ACHN (cell line): ENCODE data around the gene SMAD3.

Experiments
- DNase-seq: peaks from one replicate; pipeline ENCODE4 v3.0.0-alpha.2; 2015
- in situ Hi-C: cut with HindIII; loops from 2 replicates; pipeline ENCODE4 v1.10.0; 2017; ENCODE audit warnings: low sequenced_read_pairs, low pct_ligation_motif_present, low pct_unique_long_range_greater_than_20kb

SMAD3 gene

GRCh38 chr15:67033012-67033411 lies 32.4 kb upstream of the SMAD3 start:
- no peak for DNase-seq
- in situ Hi-C loops = no loop called here

DNA sequence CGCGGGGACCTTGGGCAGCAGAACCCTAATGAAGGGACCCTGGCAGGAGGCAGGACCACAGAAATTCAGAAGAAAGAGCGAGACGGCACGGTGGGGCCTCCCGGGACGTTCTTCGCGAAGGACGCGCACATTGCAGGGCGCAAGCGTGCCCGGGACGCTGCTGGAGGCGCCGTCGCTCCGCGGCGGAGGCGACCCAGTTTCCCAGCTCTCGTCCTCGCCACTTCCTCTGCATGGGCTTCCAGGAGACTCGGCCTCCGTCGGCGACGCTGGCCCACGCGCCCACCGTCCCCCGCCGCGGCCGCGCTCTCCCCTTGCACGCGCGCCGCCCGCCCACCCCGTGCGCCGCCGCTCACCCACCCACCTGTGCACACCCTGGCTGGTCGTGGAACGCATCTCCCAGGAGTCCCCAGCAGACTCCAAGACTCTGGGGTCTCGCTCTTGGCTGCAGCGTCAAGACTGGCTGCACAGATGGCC lies 31.8 kb upstream of the SMAD3 start:
- in situ Hi-C loops = no loop called here
- DNase-seq = no peak

GRCh38 chr15:67035886-67036285 lies 29.5 kb upstream of the SMAD3 start:
- no peak for DNase-seq
- in situ Hi-C loops = no loop called here

DNA sequence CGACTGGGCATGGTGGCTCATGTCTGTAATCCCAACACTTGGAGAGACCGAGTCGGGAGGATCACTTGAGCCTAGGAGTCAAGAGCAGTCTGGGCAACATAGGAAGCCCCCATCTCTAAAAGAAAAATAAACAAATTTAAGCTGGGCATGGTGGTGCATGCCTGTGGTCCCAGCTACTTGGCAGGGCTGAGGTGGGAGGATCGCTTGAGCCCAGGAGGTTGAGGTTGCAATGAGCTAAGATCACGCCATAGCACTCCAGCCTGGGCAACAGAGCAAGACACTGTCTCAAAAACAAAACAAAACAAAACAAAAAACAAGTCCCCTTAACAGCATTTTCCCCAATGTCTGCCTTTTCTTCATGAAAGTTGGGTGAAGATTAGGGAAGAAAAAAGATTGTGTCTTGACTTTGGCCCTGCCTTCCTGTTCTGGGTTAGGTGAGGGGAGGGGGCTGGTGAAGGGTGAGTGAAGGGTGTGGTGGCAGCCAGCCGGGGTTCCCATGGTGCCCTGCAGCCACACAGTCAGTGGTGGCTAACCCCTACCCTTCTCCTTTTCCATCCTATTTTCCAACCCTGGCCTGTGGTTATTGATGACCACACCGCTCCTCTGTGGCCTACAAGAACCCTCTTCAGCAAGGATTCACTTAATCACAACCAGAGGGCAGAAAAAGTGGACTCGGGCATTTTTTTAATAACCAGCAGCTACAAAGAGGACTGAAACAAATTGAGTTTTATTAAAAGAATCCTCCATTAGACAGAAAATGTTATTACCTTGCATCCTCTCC lies 28.4 kb upstream of the SMAD3 start:
- in situ Hi-C loops = no loop called here

DNA sequence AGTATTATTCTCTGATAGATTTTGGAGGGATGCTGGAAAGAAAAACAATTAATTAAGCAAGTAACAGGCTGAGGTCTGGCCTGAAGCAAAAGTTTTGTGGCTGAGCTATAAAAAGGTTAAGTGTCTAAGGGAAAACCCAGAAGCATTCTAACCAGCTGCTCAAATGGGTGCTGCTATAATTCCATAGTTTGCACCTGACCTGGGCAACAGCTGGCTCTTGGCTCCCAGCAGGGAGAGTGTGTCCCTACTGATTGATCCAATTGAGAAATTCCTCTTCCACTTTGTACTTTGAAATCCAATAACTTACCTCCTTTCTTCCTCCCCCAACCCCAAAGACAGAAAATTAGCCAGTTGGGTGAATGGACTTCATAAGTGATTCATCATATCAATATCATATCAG lies 27.7 kb upstream of the SMAD3 start:
- in situ Hi-C loops = no loop called here
- no peak for DNase-seq

More for the DNA sequence above, 28.4 kb upstream of the SMAD3 start:
- DNase-seq = no peak

DNA sequence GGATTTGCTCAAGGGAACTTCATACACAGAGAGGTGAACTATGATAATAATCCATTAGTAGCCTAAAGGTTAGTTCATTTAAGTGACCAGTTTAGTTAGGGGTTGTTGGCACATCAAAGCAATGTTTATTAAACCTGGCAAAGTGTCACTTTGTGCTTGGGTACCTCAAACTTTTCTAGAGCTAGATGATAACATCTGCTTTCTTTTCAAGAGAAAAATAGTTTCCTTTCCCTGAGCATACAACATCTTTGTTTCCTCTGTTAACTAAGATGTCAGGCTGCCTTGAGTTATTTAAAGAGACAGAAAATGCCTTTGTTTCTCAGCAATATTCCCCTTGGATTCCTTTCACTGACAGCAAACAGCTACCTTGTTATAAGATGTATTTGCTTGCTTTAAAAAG lies 26.7 kb upstream of the SMAD3 start:
- in situ Hi-C loops = no loop called here
- no peak for DNase-seq

DNA sequence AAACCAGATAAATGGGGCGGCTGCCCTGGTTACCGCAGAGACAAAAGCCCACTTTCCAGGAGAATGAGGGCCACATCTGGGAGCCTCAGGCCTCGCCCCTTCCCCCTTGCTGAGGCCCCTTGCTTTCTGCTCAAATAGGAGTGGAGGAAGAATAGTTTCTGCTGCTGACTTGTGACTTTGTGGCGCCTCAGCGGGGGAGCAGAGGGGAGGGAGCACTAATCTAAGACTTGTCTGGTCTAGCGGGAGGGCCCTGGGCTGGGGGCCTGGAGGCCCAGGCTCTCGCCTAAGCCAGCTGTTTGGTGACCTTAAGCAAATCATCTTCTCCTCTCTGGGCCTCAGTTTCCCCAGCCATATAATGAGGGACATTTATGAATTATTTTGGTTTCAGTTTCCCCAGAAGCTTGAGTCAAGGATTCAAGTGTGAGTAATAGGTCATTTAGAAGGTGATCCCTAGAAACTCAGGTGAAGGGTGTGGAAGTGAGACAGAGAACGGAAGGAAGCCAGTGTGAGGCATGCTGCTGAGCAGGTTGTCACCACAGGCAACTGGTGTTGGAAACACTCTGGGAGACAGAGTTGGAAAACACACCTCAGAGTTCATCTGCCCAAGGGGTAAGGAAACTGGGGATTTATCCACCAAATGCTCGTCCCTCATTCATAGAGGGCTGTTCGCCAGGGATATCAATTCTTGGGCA lies 25.9 kb upstream of the SMAD3 start:
- in situ Hi-C loops = no loop called here
- DNase-seq = no peak

DNA sequence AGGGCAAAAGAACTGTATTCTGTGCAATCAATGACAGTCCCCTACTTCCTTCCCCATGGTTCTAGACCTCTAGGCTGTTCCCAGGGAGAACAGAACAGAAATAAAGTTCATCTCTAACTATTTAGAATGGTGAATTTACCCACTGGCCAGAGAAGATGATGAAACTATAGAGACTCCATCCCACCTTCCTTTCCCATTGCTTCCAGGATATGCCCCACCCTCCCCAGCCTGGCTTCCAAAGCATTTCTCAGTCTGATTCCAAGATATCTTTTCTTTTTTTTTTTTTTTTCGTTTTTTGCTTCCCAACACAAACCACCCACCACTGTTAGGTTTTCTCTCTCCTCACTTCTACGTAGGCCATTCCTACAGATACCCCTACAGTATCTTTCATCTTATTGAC lies 25.1 kb upstream of the SMAD3 start:
- in situ Hi-C loops = no loop called here
- DNase-seq = no peak

- DNase-seq = no peak
- in situ Hi-C loops = no loop called here
Measured at GRCh38 chr15:67042551-67043142, 22.8 kb upstream of the SMAD3 start.

GRCh38 chr15:67043939-67044771 lies 21.2 kb upstream of the SMAD3 start:
- in situ Hi-C loops = no loop called here
- peak; percentile 78 for DNase-seq

DNA sequence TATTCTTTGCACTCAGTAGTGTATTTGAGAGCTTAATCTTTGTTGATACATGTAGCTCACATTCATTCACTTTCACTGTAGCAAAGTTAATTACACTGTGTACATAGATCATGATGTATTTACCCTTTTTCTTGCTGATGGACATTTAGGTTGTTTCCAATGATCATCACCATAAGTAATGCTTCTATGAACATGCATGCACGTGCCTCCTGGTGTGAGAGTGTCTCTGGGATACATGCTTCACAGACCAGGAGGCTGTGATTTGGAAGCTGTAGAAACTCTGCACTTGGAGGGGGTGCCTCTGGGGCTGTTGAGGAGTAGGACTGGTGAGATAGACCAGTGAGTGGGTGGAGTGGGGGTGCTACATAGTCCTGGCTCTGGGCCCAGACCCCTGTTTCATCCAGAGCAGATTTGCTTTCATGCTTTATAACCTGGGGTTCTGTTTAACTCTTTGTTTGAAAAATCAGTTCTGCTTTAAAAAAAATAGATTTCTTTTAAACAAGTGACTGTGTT lies 18.2 kb upstream of the SMAD3 start:
- in situ Hi-C loops = no loop called here
- DNase-seq = no peak

DNA sequence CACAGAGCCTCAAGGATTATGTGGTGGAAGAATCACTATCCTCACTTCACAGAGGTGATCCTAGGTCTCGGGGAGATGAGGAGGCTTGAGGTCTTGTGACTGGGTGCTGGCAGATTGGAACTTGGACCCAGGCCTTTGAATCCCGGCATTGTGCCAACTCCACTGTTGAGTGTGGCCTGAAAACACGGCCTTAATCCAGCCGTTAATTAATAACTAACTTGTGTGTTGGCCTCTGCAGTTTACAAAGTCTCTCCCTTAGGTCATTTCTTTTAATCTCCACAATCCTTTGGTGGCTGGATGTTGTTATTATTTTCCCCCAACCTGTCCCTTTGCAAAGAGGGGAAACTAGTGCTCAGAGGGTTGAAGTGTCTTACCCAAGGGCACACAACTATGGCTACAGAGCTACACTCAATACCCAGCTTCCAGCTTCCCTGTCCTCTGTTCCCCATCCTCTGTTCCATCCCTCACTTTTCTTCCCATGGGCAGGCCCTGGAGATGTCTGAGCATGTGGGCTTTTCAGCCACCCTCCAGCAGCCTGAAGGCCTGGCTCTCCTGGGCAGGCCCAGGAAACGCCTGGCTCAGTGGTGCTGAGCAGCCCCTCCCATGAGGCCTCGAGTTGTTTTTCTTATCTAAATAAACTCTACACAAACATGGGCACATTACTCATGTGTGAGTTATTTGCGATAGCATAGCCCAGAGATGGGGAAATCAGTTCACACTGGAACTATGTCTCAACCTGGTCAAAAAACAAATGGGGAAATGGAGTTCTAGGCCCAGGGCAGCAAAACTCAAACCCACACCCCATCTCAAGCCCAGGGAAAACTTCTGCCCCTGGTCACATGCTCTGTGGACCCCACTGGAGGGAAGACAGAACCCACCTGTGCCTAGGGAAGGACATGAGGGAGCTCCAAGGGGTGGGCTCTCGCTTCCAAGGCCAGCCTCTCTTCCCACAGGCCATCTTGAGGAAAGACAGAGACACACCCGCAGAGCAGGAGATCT lies 16.8 kb upstream of the SMAD3 start:
- in situ Hi-C loops = no loop called here
- DNase-seq = peak; percentile 75

GRCh38 chr15:67049351-67050044 lies 15.9 kb upstream of the SMAD3 start:
- peak; percentile 58 for DNase-seq
- in situ Hi-C loops = no loop called here

DNA sequence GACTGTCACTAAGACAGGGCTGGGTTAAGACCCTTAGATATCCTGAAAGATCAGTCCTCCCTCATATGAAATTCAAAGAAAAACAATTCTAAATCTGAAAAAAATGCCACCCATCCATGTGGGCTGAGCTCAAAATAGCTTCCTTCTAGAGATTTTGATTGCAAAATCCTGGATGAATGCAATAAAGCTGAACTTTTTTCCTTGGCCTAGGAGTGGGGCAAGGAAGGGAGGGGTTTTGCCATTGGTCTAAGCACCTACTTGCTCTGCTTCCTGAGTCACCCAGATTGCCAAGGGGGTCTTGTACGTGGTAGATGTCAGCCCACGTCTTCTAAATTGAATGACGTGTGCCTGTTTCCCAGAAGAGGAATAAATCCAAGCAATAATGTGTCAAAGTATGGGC lies 15.3 kb upstream of the SMAD3 start:
- DNase-seq = no peak
- in situ Hi-C loops = no loop called here

DNA sequence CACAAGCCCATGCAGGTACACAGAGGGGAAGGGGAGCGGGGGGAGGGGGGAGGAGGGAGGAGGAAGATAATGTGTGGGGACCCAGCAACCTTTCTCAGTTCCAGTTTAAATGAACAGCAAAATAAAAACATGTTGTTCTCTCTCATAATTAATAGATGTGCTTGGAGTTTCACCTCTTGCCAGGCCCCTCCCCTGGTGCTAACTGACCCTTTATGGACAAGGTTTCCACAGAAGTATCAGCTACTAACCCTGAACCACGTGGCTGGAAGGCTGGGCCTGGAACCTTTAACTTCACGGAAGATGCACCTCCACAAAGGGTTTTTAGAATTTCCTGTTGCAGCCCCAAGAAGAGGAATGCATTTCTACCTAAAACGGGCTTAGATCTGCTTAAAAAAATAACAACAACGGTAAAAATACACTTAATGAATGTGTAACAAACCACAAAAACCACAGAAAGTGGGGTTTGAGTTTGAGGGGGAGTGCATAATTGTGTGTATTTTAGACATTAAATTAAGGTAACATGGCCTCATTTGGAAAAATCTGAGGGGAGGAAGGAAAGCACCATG lies 14.8 kb upstream of the SMAD3 start:
- DNase-seq = no peak
- in situ Hi-C loops = no loop called here

DNA sequence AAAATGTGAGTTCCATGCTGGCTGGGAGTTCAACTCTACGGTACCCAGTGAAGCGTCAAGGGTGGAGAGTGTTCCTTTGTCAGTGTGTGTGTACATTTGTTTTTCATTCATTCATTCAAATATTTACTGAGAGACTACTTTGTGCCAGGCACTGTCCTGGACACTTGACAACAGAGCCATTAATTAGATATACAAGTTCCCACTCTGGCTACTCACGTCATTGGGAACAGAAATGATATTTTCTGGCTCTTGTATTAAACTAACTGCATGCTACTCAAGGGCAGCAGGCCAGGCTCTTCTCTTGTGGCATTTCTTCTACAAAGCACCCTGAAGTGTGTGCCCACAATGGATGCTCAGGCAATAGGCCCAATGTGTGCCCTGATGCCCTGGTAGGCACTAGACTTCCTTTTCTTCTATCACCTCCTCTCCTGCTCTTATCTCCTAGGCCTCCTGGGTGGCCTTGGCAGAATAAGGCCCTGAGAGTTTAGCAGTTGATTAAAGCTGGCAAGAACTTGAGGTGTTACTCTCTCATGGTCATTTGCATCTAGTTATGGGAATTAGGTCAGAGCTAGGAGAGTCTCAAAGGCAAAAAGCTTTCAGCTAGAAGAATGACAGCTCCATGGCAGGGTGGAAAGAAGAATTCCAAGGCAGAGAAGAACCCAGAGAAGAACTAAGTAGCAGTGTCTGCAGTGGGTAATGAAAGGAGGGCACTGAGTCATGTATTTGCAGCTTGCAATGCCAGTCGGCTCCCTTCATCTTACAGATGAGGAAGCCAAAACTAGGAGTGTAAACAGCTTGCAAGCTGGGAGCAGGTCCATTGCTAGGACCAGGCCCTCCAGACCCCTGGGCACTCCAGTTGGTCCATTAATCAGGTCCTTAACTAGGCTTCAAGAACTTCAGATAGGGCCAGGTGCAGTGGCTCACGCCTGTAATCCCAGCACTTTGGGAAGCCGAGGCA lies 14.0 kb upstream of the SMAD3 start:
- no peak for DNase-seq
- in situ Hi-C loops = no loop called here
